Glomerular endothelial cell (primary cell): ENCODE measurements around the gene TADA1. TPM values are rescaled to one million over a fixed set of nuclear protein-coding genes. Genes with fewer than 3 reads are reported as not detected.

Experiments
- total RNA-seq: library from RNA; depleted of rRNA; stranded (reverse); fragments of >200 nt; gene quantifications from 2 replicates; pipeline ENCODE4 v1.2.3, GENCODE V29; 2015

TADA1 gene
- total RNA-seq, 1 donor from 2014 or later = 8.6 TPM

Other genes starting within 250 kb of the TADA1 start
- 18.1 and 23.7 TPM in 2 replicates for gene POGK, start 36.8 kb downstream of the TADA1 start, total RNA-seq
- gene ILDR2, start 99.3 kb upstream of the TADA1 start, total RNA-seq = 0.53 TPM in 1 of 2 replicates, not detected in the other
- gene MAEL, start 113.0 kb upstream of the TADA1 start, total RNA-seq = not detected in 2 replicates
- not detected in 2 replicates for gene GPA33, start 214.1 kb upstream of the TADA1 start, total RNA-seq
- gene STYXL2, start 217.8 kb upstream of the TADA1 start, total RNA-seq = not detected in 2 replicates